SKM-1 treated with dmso at 0.1 percent for 144 hours (cell line): ENCODE data around the gene MYOZ3.

Experiments
- DNase-seq: peaks from one replicate; lab custom pipeline; 2025; ENCODE audit not compliant: unreplicated experiment; lab: John Stamatoyannopoulos, UW

Gene MYOZ3

DNA sequence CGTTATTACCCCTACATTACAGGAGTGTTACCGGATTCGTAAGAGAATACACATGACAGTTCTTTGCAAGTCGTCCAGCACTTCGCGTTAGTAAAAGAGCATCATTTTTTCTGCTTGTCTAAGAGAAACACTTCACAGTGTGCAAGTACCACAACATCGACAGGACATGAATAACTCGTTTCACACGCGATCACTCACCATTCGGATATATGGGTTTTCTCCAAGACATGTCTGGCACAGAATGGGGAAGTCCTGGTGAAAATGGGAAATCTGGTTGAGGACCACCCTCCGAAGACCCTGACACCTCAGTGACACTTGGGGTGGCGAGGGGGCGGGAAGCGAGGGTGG, 39.2 kb downstream of the MYOZ3 start:
- peak; percentile 17 for DNase-seq

GRCh38 chr5:150700594-150701377, 39.7 kb downstream of the MYOZ3 start, which contains the start of gene RBM22:
RBM22 (minus strand) TSS chr5:150701062; CDS start chr5:150700985, 77 bp downstream.
- peak; percentile 85 for DNase-seq

- DNase-seq, result peak; percentile 25
These were observed 42.7 kb downstream of the MYOZ3 start for GRCh38 chr5:150703762-150704161.

- DNase-seq, result no peak
These were observed 45.8 kb downstream of the MYOZ3 start for GRCh38 chr5:150706776-150707390.

DNA sequence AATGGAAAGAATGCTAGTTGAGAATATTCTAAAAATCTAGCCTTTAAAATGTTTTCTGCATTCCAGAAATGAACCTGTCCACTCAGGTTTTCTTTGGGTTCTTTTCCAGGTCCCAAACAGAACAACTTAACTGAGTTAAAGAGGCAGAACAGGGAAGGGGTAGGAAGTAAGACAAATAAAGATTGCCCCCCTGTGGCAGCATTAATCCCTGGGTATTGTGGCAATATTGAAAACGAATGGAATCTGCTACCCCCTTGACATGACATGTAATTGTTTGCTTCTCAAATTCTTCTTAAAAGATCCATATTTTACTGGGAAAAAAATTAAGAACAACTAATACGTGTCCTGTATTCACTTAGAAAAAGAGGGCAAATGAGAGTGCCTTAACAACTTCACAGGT, 49.1 kb downstream of the MYOZ3 start:
- DNase-seq, result no peak

GRCh38 chr5:150723845-150724244, 62.8 kb downstream of the MYOZ3 start:
- DNase-seq, result no peak
